ENCODE measurements around the gene SLC22A4. TPM values are rescaled to one million over a fixed set of nuclear protein-coding genes. Genes with fewer than 3 reads are reported as not detected.

SLC22A4 gene
- total RNA-seq, 1 donor from 2014 or later = not detected

DNA sequence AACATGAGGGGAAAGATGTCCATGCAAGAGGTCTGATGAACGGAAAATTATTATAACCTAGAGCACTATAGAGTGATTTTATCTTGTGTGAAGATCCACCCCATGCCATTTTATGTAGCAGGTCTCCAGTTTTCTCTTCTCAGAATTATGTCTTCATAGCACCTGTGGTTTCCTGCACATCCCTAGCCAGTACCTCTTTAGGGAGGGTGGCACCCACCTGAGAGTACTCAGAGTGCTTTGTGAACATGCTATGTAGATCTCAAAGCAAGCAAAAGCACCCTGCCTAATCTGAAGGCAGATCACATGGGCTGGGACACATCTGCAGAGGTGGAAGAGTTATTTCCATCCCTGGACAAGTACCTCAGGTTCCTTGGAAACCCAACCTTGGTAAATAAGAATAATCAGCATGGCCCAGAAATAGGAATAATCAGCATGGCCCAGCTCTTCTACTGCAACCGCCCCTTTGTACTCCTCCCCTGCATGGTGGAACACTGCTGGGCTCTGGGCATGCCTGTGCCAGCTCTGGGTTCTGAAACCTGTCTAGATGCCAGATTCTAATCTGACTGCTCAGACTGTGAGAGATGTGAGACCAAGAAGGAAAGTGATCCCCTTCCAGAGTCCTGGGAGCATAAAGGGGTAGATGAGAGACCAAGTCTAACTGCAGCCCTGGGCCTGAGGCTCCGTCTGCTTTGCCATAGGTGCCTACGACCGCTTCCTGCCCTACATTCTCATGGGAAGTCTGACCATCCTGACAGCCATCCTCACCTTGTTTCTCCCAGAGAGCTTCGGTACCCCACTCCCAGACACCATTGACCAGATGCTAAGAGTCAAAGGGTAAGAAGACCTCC lies 99.0 kb downstream of the SLC22A4 start:
- TF ChIP-seq CTCF (IDR thresholded peaks at IDR 0.05) = no peak
- ChIA-PET CTCF (no interaction called here), POLR2A (interaction anchor here (0.8 to 1.7 kb wide), 3 partner anchors 18 to 102 kb away, joined by 3 to 6 read pairs (median 5); partner anchors contain the start of gene IRF1)
- Mint-ChIP-seq H3K36me3 (ENCODE audit: low read depth) (peaks cover 2% of the 10 kb centered on the region), H3K27ac (peak overlapping the region; percentile 47), H3K4me1 (peaks cover 29% of the 10 kb centered on the region), H3K4me3 (no peak overlapping the region), H3K9me3 (no peaks in the 10 kb centered on the region), H3K27me3 (no peaks in the 10 kb centered on the region)
- DNase-seq (no peak), ATAC-seq (ENCODE audit: low read depth) (no peak)
- intact Hi-C loops (cut with micrococcal nuclease) = no loop called here

Other genes with a start within 250 kb of the SLC22A4 start
- not detected in 2 replicates for gene IL3, start 233.7 kb upstream of the SLC22A4 start, total RNA-seq
- 0.29 TPM in 1 of 2 replicates, not detected in the other for gene CSF2, start 220.6 kb upstream of the SLC22A4 start, total RNA-seq
- 0.29 and 0.44 TPM in 2 replicates for gene P4HA2, start 66.5 kb upstream of the SLC22A4 start, total RNA-seq
- not detected in 2 replicates for gene PDLIM4, start 36.7 kb upstream of the SLC22A4 start, total RNA-seq
- gene SLC22A5, start 75.3 kb downstream of the SLC22A4 start, total RNA-seq = 5.4 and 6.6 TPM in 2 replicates
- 126 and 134 TPM in 2 replicates for gene IRF1, start 196.4 kb downstream of the SLC22A4 start, total RNA-seq
- not detected in 2 replicates for gene IL5, start 249.1 kb downstream of the SLC22A4 start, total RNA-seq